GM23248 (cell line): ENCODE results near the gene MMS22L. TPM values are rescaled to one million over a fixed set of nuclear protein-coding genes. Genes with fewer than 3 reads are reported as not detected.
"Not testable (repeated sequence)": the region's sequence is repeated elsewhere in the genome, so short reads cannot be mapped to it uniquely, and the experiment has no call there.

Source experiments
- DNase-seq: peaks from one replicate; pipeline ENCODE4 v3.0.0-alpha.2; 2015
- H2AFZ ChIP-seq: fragments of 200-600 bp; sonication (generic); 2 replicates; pipeline ENCODE4 v1.6.1; 2016; ENCODE audit warnings: antibody characterized with exemption
- H3F3A ChIP-seq: fragments of 200-600 bp; sonication (generic); 2 replicates; pipeline ENCODE4 v1.6.1; 2016; ENCODE audit warnings: mild to moderate bottlenecking, antibody characterized with exemption, mixed run types; ENCODE audit not compliant: insufficient read depth
- H3K27ac ChIP-seq: fragments of 200-600 bp; sonication (generic); 2 replicates; pipeline ENCODE4 v1.5.1; 2016; ENCODE audit warnings: mild to moderate bottlenecking
- H3K27me3 ChIP-seq: fragments of 200-600 bp; sonication (generic); replicated peaks from 2 replicates; pipeline ENCODE4 v1.6.1; 2016; ENCODE audit warnings: mild to moderate bottlenecking; ENCODE audit not compliant: insufficient read depth
- H3K36me3 ChIP-seq: fragments of 200-600 bp; sonication (generic); 2 replicates; pipeline ENCODE4 v1.6.1; 2016; ENCODE audit warnings: low read depth, mild to moderate bottlenecking
- H3K4me1 ChIP-seq: fragments of 200-600 bp; sonication (generic); 2 replicates; pipeline ENCODE4 v1.6.1; 2016; ENCODE audit warnings: mild to moderate bottlenecking; ENCODE audit not compliant: insufficient read depth
- H3K4me2 ChIP-seq: fragments of 200-600 bp; sonication (generic); one replicate; pipeline ENCODE4 v1.6.1; 2016; ENCODE audit warnings: mild to moderate bottlenecking; ENCODE audit not compliant: unreplicated experiment
- H3K4me3 ChIP-seq: fragments of 200-600 bp; sonication (generic); 2 replicates; pipeline ENCODE4 v1.5.1; 2016; ENCODE audit warnings: mild to moderate bottlenecking
- H3K79me2 ChIP-seq: fragments of 200-600 bp; sonication (generic); 2 replicates; pipeline ENCODE4 v1.6.1; 2016; ENCODE audit warnings: mild to moderate bottlenecking; ENCODE audit not compliant: insufficient read depth
- H3K9ac ChIP-seq: fragments of 200-600 bp; sonication (generic); 2 replicates; pipeline ENCODE4 v1.6.1; 2016; ENCODE audit warnings: mild to moderate bottlenecking
- H3K9me2 ChIP-seq: fragments of 200-600 bp; sonication (generic); 2 replicates; pipeline ENCODE4 v1.6.1; 2016; ENCODE audit warnings: mixed run types, mild to moderate bottlenecking, moderate library complexity; ENCODE audit not compliant: insufficient read depth
- H3K9me3 ChIP-seq: fragments of 200-600 bp; sonication (generic); one replicate; pipeline ENCODE4 v1.6.1; 2017; ENCODE audit warnings: low read depth
- H4K20me1 ChIP-seq: fragments of 200-600 bp; sonication (generic); 2 replicates; pipeline ENCODE4 v1.6.0; 2016; ENCODE audit not compliant: insufficient read depth
- EZH2 ChIP-seq: fragments of 200-600 bp; sonication (generic); IDR thresholded peaks from 2 replicates; pipeline ENCODE4 v1.6.1; 2018; ENCODE audit warnings: antibody characterized with exemption, mild to moderate bottlenecking; ENCODE audit not compliant: insufficient read depth, poor library complexity, severe bottlenecking
- EZH2phosphoT487 ChIP-seq: fragments of 200-600 bp; sonication (generic); IDR thresholded peaks from 2 replicates; pipeline ENCODE4 v1.6.1; 2018; ENCODE audit warnings: antibody characterized with exemption, moderate library complexity, mild to moderate bottlenecking, low read depth; ENCODE audit not compliant: insufficient read depth
- WGBS, 2 experiments: methylation state at CpG; one replicate each; pipeline ENCODE4 v1.1.6; 2015 to 2017; ENCODE audit warnings: low lambda C conversion rate in 2 of 2, low coverage in 1 of 2; ENCODE audit errors: missing lambda C conversion rate in 2 of 2; 5-methylcytosine and 5-hydroxymethylcytosine counted together
- in situ Hi-C: fragments of 300-500 bp; cut with MboI; formaldehyde crosslinking; loops from 2 replicates; pipeline ENCODE4 v1.15.0; 2020
- polyA plus RNA-seq: library from polyadenylated mRNA; unstranded; fragments of >200 nt; fragmentation: Nextera tagmentation; extraction: Ambion mirVana; gene quantifications from 2 replicates; pipeline ENCODE4 v1.2.1, GENCODE V29; 2016
- total RNA-seq: library from RNA; depleted of rRNA; stranded (reverse); fragments of >200 nt; shearing (Covaris generic); gene quantifications from 2 replicates; pipeline ENCODE4 v1.2.3, GENCODE V29; 2014

MMS22L gene
- total and polyA plus RNA-seq, 2 experiments from 2014 or later, result 4.1 to 12.9 TPM

DNA sequence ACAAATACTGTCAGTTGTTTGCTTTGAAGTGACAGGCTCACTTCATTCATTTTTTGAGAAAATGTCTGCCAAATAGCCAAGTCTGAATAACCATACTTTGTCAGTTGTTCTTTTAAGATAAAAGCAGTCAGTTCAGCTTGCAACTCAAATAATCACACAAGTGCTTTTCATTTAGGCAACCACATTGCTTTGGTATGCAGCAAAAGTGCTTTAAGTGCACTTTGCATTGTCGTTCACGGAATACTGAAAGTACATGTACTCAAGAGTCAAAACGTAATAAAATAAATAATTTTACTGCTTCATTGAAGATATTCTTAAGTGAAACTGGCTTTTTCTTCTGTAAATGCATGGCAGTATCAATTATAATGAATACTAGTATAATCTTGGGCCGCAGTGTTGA, 107.2 kb downstream of the MMS22L start:
- Histone ChIP-seq H3K4me1 (no peaks in the 10 kb centered on the region), H4K20me1 (no peaks in the 10 kb centered on the region), H3K9me3 (no peaks in the 10 kb centered on the region), H3K9me2 (no peaks in the 10 kb centered on the region), H3F3A (no peaks in the 10 kb centered on the region), H3K9ac (no peak overlapping the region), H3K79me2 (no peaks in the 10 kb centered on the region), H3K27ac (no peak overlapping the region), H2AFZ (no peak overlapping the region), H3K27me3 (no peaks in the 10 kb centered on the region), H3K36me3 (no peaks in the 10 kb centered on the region), H3K4me2 (no peak overlapping the region), H3K4me3 (no peak overlapping the region)
- WGBS, 2 experiments, result 61 to 68% methylated on average over 4 of the region's 4 CpGs
- no peak for DNase-seq
- TF ChIP-seq EZH2phosphoT487, result no peak
- TF ChIP-seq EZH2, result no peak
- in situ Hi-C loops, result no loop called here

GRCh38 chr6:97174471-97174870, 108.5 kb downstream of the MMS22L start:
- 95 to 98% methylated on average over 2 of the region's 2 CpGs for whole genome bisulfite sequencing, 2 experiments
- Histone ChIP-seq H3K9ac (no peak overlapping the region), H3F3A (no peaks in the 10 kb centered on the region), H3K27me3 (no peaks in the 10 kb centered on the region), H3K9me2 (no peaks in the 10 kb centered on the region), H3K4me2 (no peak overlapping the region), H3K4me1 (no peaks in the 10 kb centered on the region), H3K9me3 (no peaks in the 10 kb centered on the region), H3K27ac (no peak overlapping the region), H4K20me1 (no peaks in the 10 kb centered on the region), H3K36me3 (no peaks in the 10 kb centered on the region), H3K4me3 (no peak overlapping the region), H3K79me2 (no peaks in the 10 kb centered on the region), H2AFZ (no peak overlapping the region)
- in situ Hi-C loops, result no loop called here
- DNase-seq, result no peak
- no peak for TF ChIP-seq EZH2
- no peak for TF ChIP-seq EZH2phosphoT487

DNA sequence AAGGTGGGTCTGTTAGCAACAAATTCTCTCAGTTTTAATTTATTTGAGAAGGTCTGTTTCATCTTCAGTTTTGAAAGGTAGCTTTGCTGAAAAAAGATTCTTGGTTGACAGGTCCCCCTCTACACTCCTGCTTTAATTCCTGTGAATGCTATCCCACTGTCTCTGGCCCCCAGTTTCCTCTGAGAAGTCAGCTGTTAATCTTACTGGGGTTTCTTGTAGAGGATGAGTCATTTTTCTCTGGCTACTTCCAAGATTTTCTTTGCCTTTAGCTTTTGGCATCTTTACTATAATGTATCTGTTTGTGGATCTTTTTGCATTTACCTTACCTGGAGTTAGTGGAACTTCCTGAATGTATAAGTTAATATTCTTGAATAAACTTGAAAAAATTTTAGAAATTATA, 122.7 kb downstream of the MMS22L start:
- no peak overlapping the region for H3K4me3 ChIP-seq
- H3F3A ChIP-seq, result no peaks in the 10 kb centered on the region
- no peaks in the 10 kb centered on the region for H3K9me2 ChIP-seq
- H2AFZ ChIP-seq, result no peak overlapping the region
- H3K27me3 ChIP-seq, result no peaks in the 10 kb centered on the region
- H3K9ac ChIP-seq, result no peak overlapping the region
- no peaks in the 10 kb centered on the region for H4K20me1 ChIP-seq
- no peak for TF ChIP-seq EZH2
- no peak for TF ChIP-seq EZH2phosphoT487
- no peaks in the 10 kb centered on the region for H3K79me2 ChIP-seq
- peaks cover 10% of the 10 kb centered on the region for H3K36me3 ChIP-seq
- no peak overlapping the region for H3K27ac ChIP-seq
- DNase-seq, result peak; percentile 19
- H3K4me2 ChIP-seq, result no peak overlapping the region
- no peaks in the 10 kb centered on the region for H3K9me3 ChIP-seq
- no peaks in the 10 kb centered on the region for H3K4me1 ChIP-seq
- in situ Hi-C loops, result no loop called here

- H3K4me3 ChIP-seq, H3K36me3 ChIP-seq, H3K9me2 ChIP-seq, H3K9ac ChIP-seq, H4K20me1 ChIP-seq, H3K4me2 ChIP-seq, H3K27me3 ChIP-seq, DNase-seq, H2AFZ ChIP-seq, H3K9me3 ChIP-seq, H3F3A ChIP-seq, H3K4me1 ChIP-seq, in situ Hi-C loops, H3K27ac ChIP-seq, H3K79me2 ChIP-seq: not testable (repeated sequence)
- WGBS, 2 experiments, result 98 to 99% methylated on average over 5 of the region's 5 CpGs
Measured at GRCh38 chr6:97155447-97155846, 127.6 kb downstream of the MMS22L start.

- 96 to 100% methylated on average over 3 of the region's 3 CpGs for WGBS, 2 experiments
- in situ Hi-C loops, result no loop called here
- no peak overlapping the region for H3K4me2 ChIP-seq
- H3K79me2 ChIP-seq, result no peaks in the 10 kb centered on the region
- no peaks in the 10 kb centered on the region for H3K9me3 ChIP-seq
- no peak overlapping the region for H3K4me3 ChIP-seq
- DNase-seq, result no peak
- no peak overlapping the region for H2AFZ ChIP-seq
- no peaks in the 10 kb centered on the region for H4K20me1 ChIP-seq
- H3K4me1 ChIP-seq, result no peaks in the 10 kb centered on the region
- no peak overlapping the region for H3K27ac ChIP-seq
- no peaks in the 10 kb centered on the region for H3K27me3 ChIP-seq
- no peaks in the 10 kb centered on the region for H3F3A ChIP-seq
- TF ChIP-seq EZH2phosphoT487, result no peak
- TF ChIP-seq EZH2, result no peak
- H3K9ac ChIP-seq, result no peak overlapping the region
- H3K36me3 ChIP-seq, result no peaks in the 10 kb centered on the region
- H3K9me2 ChIP-seq, result no peaks in the 10 kb centered on the region
Measured at GRCh38 chr6:97154015-97154414, 129.0 kb downstream of the MMS22L start.
